NCI-H2029 treated with DMSO at 0.1 percent for 48 hours (cell line): Measurements from ENCODE around the gene DTNBP1.
"Not testable (repeated sequence)": the region's sequence is repeated elsewhere in the genome, so short reads cannot be mapped to it uniquely, and the experiment has no call there.

Source experiments
- DNase-seq: peaks from one replicate; lab custom pipeline; 2025; lab: John Stamatoyannopoulos, UW

DTNBP1 gene

GRCh38 chr6:15666896-15667295, 4.1 kb upstream of the DTNBP1 start:
- DNase-seq = not testable (repeated sequence)

- DNase-seq = no peak
Observed at GRCh38 chr6:15665237-15665636, 2.4 kb upstream of the DTNBP1 start.

DNA sequence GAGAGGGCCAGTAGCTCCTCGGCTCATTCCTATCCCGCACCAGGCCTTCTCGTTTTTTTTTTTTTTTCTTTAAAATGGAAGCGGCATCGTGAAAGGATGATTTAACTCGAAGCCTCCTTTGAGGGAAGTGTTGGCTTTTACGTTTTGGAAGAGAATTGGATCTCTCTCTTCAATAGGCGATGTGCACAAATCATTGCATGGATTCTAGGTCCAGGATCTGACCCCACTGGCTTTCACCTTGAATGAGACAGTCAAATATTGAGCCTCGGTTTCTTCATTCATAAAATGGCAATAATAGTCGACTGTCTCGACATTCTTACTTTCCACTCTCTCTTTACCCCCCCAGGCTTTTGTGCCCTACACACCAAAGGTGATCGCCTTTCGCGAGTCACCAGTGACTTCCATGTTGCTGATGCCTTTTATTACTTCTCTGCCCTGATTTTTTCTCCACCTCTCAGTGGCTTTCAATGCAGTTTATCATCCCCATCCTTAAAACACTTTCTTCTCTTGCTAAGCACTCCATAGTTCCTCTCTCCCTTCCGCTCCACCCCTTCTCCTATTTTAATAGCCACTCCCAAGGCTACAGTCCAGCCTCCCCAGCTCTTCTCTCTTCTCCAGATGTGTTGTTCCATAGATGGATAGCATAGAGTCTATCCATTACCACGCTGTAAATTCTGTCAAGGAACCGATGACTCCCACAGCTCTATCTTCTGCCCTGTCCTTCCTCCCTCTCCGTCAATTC, 473 bp upstream of the DTNBP1 start:
- DNase-seq = no peak

DNA sequence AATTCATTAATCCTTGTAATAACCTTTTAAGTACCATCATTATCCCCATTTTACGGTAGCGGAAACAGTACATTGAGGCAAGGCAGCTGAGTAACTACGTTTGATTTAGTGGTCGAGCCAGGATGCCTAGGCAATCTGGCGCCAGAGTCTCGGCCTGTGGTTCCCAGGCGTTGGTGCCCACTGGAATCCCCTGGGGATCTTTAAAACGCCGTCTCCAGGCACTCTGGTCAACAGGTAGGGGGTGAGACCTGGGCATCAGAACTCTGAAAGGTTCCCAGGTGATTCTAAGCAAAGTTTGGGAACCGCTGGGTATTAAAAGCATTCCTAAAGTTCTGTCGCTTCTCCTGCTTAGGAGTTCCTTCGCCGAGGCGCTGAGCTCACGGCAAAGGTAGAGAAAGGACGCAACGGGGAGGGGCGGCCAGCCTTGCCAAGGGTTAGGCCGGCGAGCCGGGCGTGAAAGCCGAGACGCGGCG, 939 bp downstream of the DTNBP1 start:
- DNase-seq = peak; percentile 64

- no peak for DNase-seq
Observed at GRCh38 chr6:15659181-15659580, 3.6 kb downstream of the DTNBP1 start.

- no peak for DNase-seq
Observed at GRCh38 chr6:15658181-15658744, 4.6 kb downstream of the DTNBP1 start.

GRCh38 chr6:15657290-15657689, 5.5 kb downstream of the DTNBP1 start:
- DNase-seq = no peak

- DNase-seq = no peak
Observed at GRCh38 chr6:15656145-15656544, 6.7 kb downstream of the DTNBP1 start.

GRCh38 chr6:15654250-15654649, 8.6 kb downstream of the DTNBP1 start:
- DNase-seq = no peak

DNA sequence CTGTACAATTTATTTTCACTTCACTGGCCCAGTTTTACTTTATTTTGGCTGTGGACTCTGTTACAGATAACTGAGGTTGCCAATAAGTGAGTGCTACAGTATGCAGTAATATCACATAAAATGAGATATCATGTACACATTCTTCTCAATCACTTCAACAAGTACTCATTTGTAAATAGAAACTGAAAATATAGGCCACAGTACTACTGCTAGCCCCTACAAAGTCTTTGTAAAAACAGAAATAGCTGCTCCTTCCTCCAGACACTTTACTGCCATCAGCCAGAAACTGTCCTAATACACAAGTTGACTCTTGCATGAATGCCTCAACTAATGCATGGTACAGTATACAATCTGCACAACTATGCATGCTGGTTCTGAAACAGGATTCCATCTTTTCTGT, 9.2 kb downstream of the DTNBP1 start:
- DNase-seq = no peak

GRCh38 chr6:15650004-15650559, 12.7 kb downstream of the DTNBP1 start:
- DNase-seq = not testable (repeated sequence)

DNA sequence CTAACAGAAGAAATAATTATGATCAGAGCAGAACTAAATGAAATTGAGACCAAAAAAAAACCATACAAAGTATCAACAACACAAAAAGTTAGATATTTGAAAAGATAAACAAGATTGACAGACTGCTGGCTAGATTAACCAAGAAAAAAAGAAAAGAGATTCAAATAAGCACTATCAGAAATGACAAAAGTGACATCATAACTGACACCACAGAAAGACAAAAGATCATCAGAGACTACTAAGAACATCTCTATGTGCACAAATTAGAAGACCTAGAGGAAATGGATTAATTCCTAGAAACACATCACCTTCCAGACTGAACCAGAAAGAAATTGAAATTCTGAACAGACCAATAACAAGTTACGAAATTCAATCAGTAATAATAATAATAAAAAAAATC, 17.9 kb downstream of the DTNBP1 start:
- DNase-seq = no peak

DNA sequence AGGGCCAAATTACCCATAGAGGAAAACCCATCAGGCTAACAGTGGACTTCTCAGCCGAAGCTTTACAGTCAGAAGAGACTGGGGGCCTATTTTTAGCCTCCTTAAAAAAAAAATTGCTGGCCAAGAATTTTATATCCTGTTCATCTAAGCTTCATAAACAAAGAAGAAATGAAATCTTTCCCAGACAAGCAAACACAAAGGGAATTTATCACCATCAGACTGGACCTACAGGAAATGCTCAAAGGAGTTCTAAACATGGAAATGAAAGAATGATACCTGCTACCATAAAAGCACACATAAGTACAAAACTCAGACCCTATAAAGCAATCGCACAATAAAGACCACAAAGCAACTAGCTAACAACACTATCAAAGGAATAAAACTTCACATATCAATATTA, 19.3 kb downstream of the DTNBP1 start:
- DNase-seq = no peak

DNA sequence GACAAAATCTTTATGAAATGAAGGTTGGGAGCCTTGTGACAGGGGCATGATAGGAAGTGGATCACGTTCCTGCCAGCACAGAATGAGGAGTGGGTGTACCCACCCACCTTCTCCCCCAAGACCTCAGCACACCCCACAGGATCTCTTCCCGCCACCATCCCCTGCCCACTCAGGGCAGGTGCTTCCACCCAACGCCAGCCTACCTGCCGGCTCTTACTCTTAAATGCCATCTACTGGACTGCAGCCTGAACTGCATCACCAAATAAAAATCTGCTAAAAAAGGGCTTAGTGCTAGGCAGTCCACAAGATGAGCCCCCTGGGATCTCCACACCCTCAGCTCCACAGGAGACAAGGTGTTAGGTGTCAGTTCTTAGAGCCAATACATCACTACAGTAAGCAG, 20.6 kb downstream of the DTNBP1 start:
- DNase-seq = no peak

- DNase-seq = no peak
Observed at GRCh38 chr6:15638373-15638772, 24.5 kb downstream of the DTNBP1 start.

DNA sequence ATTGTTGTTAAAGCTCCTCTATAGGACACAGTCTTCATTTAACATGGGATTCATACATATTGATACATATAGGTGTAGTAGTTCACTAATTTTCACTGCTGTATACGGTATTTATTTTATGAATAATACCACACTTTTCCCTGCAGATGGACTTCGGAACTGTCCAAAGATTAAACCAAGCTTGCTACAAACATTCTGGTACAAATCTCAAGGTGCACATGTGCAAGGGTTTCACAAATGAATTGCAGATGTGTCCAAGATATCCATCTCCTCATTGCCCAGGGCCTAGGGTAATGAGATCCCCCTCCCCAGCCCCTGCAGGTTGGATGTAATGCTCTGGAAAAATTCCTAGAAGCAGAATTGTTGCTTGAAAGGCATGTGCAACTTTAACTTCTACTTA, 31.4 kb downstream of the DTNBP1 start:
- DNase-seq = no peak

- no peak for DNase-seq
Observed at GRCh38 chr6:15630202-15630601, 32.6 kb downstream of the DTNBP1 start.

- DNase-seq = no peak
Observed at GRCh38 chr6:15629487-15629886, 33.3 kb downstream of the DTNBP1 start.

DNA sequence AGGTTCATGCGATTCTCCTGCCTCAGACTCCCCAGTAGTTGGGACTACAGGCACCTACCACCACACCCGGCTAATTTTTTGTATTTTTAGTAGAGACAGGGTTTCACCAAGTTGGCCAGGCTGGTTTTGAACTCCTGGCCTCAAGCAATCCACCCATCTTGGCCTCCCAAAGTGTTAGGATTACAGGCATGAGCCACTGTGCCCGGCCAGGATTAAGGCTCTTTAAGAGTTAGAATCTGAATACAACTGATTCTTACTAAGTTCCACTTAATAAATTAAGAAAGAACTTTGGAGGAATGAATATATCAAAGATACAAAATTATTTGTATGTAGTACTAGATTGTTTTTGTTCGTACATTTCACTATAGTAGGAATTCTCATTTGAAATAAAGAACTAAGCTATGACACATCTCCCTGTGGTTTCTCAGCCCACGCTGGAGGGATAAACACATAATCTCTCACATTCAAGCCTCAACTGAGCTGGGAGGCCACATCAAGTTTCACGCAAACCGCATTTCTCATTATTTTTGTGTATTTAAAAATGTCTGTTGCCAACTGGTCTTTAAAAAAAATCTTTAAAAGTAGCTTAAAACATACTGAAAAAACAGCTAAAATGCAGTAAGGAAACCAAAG, 34.2 kb downstream of the DTNBP1 start:
- DNase-seq = no peak

- no peak for DNase-seq
Observed at GRCh38 chr6:15627821-15628220, 35.0 kb downstream of the DTNBP1 start.

DNA sequence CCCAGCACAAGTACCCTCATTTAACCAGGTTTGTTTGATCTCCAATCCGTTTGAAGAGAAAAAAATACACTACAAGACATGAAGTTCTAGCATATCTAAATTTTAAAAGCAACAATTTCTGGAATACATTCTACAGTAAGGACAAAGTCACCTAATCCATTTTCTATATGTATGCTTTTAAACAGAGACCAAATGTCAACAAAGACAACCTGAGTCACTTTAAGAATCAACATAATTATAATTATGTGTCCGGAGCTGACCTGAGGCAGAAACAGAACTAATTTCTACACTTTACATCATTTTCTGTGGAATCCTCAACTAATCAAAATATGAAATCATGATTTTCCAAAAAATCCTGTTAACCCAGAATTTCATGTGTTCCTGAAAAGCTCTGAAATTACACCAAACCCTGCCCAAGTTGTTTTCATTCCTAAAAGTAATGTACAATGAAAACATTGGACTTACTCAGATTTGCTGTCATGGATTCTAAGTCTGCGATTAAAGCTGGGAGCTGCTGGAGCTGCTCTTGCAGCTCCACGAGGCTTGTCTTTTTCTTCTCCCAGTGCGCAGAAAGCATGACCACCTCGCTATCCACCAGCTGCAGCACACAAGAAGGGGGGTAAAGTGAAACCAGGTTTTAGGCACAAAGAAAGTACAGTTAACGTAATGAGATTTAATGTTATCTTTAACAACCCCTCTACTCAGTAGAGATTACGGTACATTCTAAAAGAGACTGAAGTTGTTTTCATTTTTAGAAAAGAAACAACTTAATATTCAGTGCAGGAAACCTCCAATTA, 35.8 kb downstream of the DTNBP1 start:
- no peak for DNase-seq

DNA sequence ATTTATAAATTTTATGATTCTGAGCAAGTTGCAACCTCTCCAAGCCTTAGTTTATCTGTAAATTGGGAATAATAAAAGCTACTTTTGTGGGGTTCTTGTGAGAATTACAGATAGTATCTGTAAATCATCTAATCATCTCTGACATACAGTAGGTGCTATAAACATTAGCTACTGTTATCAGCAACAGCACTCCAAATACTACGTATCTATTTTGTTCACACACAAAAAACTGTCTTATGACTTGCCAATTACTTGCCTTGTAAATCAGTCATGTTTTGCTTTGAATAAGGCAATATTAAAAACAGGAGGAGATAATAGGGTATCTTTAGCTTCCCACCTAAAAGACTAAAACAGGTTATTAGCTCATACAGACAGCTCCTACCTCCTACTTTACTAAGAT, 36.7 kb downstream of the DTNBP1 start:
- DNase-seq = no peak
